Epithelial cell of proximal tubule (primary cell): ENCODE data around the gene CACNA1C. TPM values are rescaled to one million over a fixed set of nuclear protein-coding genes. Genes with fewer than 3 reads are reported as not detected.

ENCODE experiments used
- DNase-seq: peaks from one replicate; pipeline ENCODE4 v3.0.0-alpha.2; 2011; ENCODE audit warnings: low read depth
- H3K4me3 ChIP-seq: 2 replicates; pipeline ENCODE4 v1.5.1; 2011; ENCODE audit warnings: low read depth, mild to moderate bottlenecking, low read length
- CTCF ChIP-seq: conservative IDR thresholded peaks from 2 replicates; pipeline ENCODE4 v1.5.1; 2012; ENCODE audit warnings: low read depth, mild to moderate bottlenecking, low read length
- total RNA-seq: library from RNA; depleted of rRNA; stranded (reverse); fragments of >200 nt; gene quantifications from 2 replicates; pipeline ENCODE4 v1.2.3, GENCODE V29; 2015

CACNA1C gene
- total RNA-seq, 1 donor from 2014 or later: not detected

- no peak overlapping the region for H3K4me3 ChIP-seq
- TF ChIP-seq CTCF: no peak
- no peak for DNase-seq
Observed at GRCh38 chr12:2226641-2227040, 173.9 kb downstream of the CACNA1C start.

- TF ChIP-seq CTCF: no peak
- DNase-seq: no peak
- H3K4me3 ChIP-seq: no peak overlapping the region
Observed at GRCh38 chr12:2227360-2227759, 174.6 kb downstream of the CACNA1C start.

- TF ChIP-seq CTCF: no peak
- DNase-seq: no peak
- H3K4me3 ChIP-seq: no peak overlapping the region
Observed at GRCh38 chr12:2228535-2228934, 175.7 kb downstream of the CACNA1C start.

- TF ChIP-seq CTCF: no peak
- DNase-seq: no peak
- no peak overlapping the region for H3K4me3 ChIP-seq
Observed at GRCh38 chr12:2229661-2230539, 177.1 kb downstream of the CACNA1C start.

GRCh38 chr12:2231011-2231595 is 178.3 kb downstream of the CACNA1C start:
- no peak for DNase-seq
- no peak overlapping the region for H3K4me3 ChIP-seq
- no peak for TF ChIP-seq CTCF

- no peak for DNase-seq
- no peak for TF ChIP-seq CTCF
- H3K4me3 ChIP-seq: no peak overlapping the region
Observed at GRCh38 chr12:2231956-2232355, 179.2 kb downstream of the CACNA1C start.

- H3K4me3 ChIP-seq: no peak overlapping the region
- no peak for TF ChIP-seq CTCF
- no peak for DNase-seq
Observed at GRCh38 chr12:2233034-2233433, 180.2 kb downstream of the CACNA1C start.
